K562 (cell line): ENCODE measurements around the gene ARHGAP25. TPM values are rescaled to one million over a fixed set of nuclear protein-coding genes. Genes with fewer than 3 reads are reported as not detected.

Experiments used
- ATAC-seq: fragments of 200-7000 bp; cut with Tn5 transposase; 3 replicates; pipeline ENCODE4 v1.9.1; 2020; ENCODE audit warnings: moderate library complexity
- BruUV-seq: library from RNA; stranded (reverse); fragments of 400-500 nt; replicated peaks from 2 replicates; lab custom pipeline; 2021; lab: Mats Ljungman, UMichigan
- CTCF ChIA-PET: fragments of 300-600 bp; formaldehyde crosslinking; extraction: SDS; loops from one replicate; lab custom pipeline; 2021; ENCODE audit warnings: low intra/inter-chr PET ratio; lab: Yijun Ruan, JAX
- POLR2A ChIA-PET: fragments of 300-600, 350-650 bp; sonication (Branson Sonifier 250); formaldehyde crosslinking; extraction: SDS; loops from one replicate; lab custom pipeline; 2021; ENCODE audit warnings: antibody characterized with exemption, inconsistent platforms; lab: Yijun Ruan, JAX
- DNase-seq, 4 experiments: peaks; one replicate each; pipeline versions ENCODE4 v3.0.0 to v3.0.0-alpha.2; 2011 to 2018; ENCODE audit warnings: low spot score in 3 of 4, mixed read lengths in 3 of 4; ENCODE audit errors: extremely low read depth in 1 of 4
- FAIRE-seq: peaks from 2 replicates; lab custom pipeline; 2011; peaks lifted over from hg19 to GRCh38; lab: Jason Lieb, UNC
- H2AFZ ChIP-seq: 2 replicates; pipeline ENCODE4 v1.6.0; 2011; ENCODE audit warnings: low read depth, low read length, control low read depth, inconsistent platforms
- H3K27ac ChIP-seq: fragments of 200-600 bp; 3 replicates; pipeline ENCODE4 v1.8.0; 2011; ENCODE audit warnings: low read depth, mild to moderate bottlenecking, control low read depth, inconsistent platforms, low read length, moderate library complexity, mixed read lengths; ENCODE audit errors: extremely low read depth
- H3K27me3 ChIP-seq, 2 experiments: fragments of 300-600 bp in 1 of 2; 2 replicates in 1 of 2; 3 replicates in 1 of 2; pipeline versions ENCODE4 v1.6.0 to v1.8.0; 2011; ENCODE audit warnings: inconsistent platforms in 2 of 2, low read length in 2 of 2, mild to moderate bottlenecking in 1 of 2, mixed read lengths in 1 of 2, moderate library complexity in 1 of 2; ENCODE audit not compliant: control insufficient read depth in 2 of 2, insufficient read depth in 2 of 2
- H3K36me3 ChIP-seq: fragments of 300-600 bp; 3 replicates; pipeline ENCODE4 v1.8.0; 2011; ENCODE audit warnings: mild to moderate bottlenecking, low read length, inconsistent platforms; ENCODE audit not compliant: control insufficient read depth, insufficient read depth
- H3K4me1 ChIP-seq, 2 experiments: fragments of 200-600 bp in 1 of 2; replicated peaks in 1 of 2; 2 replicates in 1 of 2; 3 replicates in 1 of 2; pipeline versions ENCODE4 v1.5.1 to v1.8.0; 2011; ENCODE audit warnings: inconsistent platforms in 2 of 2, low read length in 2 of 2, mild to moderate bottlenecking in 1 of 2, mixed read lengths in 1 of 2, moderate library complexity in 1 of 2; ENCODE audit not compliant: control insufficient read depth in 2 of 2, insufficient read depth in 2 of 2
- H3K4me2 ChIP-seq: 2 replicates; pipeline ENCODE4 v1.6.1; 2011; ENCODE audit warnings: low read length, control low read depth, inconsistent platforms, mixed read lengths; ENCODE audit not compliant: insufficient read depth
- H3K4me3 ChIP-seq: fragments of 200-600 bp; sonication (generic), shearing (Covaris generic); 2 replicates; pipeline ENCODE4 v1.5.1; 2016; ENCODE audit warnings: control low read depth, inconsistent platforms
- H3K79me2 ChIP-seq: fragments of 200-600 bp; 3 replicates; pipeline ENCODE4 v1.8.0; 2011; ENCODE audit warnings: low read length, inconsistent platforms; ENCODE audit not compliant: control insufficient read depth, insufficient read depth
- H3K9ac ChIP-seq, 2 experiments: 2 replicates each; pipeline versions ENCODE4 v1.6.0 to v1.6.1; 2011; ENCODE audit warnings: low read depth in 2 of 2, low read length in 2 of 2, control low read depth in 1 of 2, inconsistent platforms in 1 of 2, mild to moderate bottlenecking in 1 of 2, mixed read lengths in 1 of 2; ENCODE audit not compliant: insufficient read depth in 1 of 2
- H3K9me1 ChIP-seq: one replicate; pipeline ENCODE4 v1.6.0; 2011; ENCODE audit warnings: inconsistent platforms, mild to moderate bottlenecking, low read length, moderate library complexity; ENCODE audit not compliant: control insufficient read depth, insufficient read depth
- H3K9me3 ChIP-seq: replicated peaks from 2 replicates; pipeline ENCODE4 v1.5.1; 2011; ENCODE audit warnings: low read depth, low read length, inconsistent platforms; ENCODE audit not compliant: control insufficient read depth, insufficient read depth
- H4K20me1 ChIP-seq: replicated peaks from 2 replicates; pipeline ENCODE4 v1.6.1; 2011; ENCODE audit warnings: low read length, inconsistent platforms, mixed read lengths; ENCODE audit not compliant: control insufficient read depth, insufficient read depth
- CTBP1 ChIP-seq: fragments of 450-650 bp; IDR thresholded peaks from 2 replicates; pipeline ENCODE4 v1.6.1; 2016; ENCODE audit warnings: borderline replicate concordance
- CTCFL ChIP-seq: IDR thresholded peaks from 2 replicates; pipeline ENCODE4 v1.6.1; 2011; ENCODE audit warnings: borderline replicate concordance, low read depth, mild to moderate bottlenecking, moderate library complexity, low read length; ENCODE audit not compliant: insufficient read depth, poor library complexity, severe bottlenecking
- EZH2 ChIP-seq: IDR thresholded peaks from 2 replicates; pipeline ENCODE4 v1.6.1; 2012; ENCODE audit warnings: low read depth, mild to moderate bottlenecking, inconsistent platforms, low read length, borderline replicate concordance
- FOS ChIP-seq: IDR thresholded peaks from 3 replicates; pipeline ENCODE4 v1.6.1; 2011; ENCODE audit not compliant: insufficient read length; ENCODE audit errors: extremely low read depth
- HNRNPLL ChIP-seq: fragments of 200-400 bp; formaldehyde crosslinking; IDR thresholded peaks from 2 replicates; pipeline ENCODE4 v1.6.1; 2017; ENCODE audit warnings: low read length, low read depth, mild to moderate bottlenecking; ENCODE audit not compliant: poor library complexity, severe bottlenecking
- KAT7 ChIP-seq: sonication (generic); formaldehyde crosslinking; IDR thresholded peaks from 2 replicates; pipeline ENCODE4 v1.8.0; 2022; ENCODE audit warnings: missing genetic modification reagents, mild to moderate bottlenecking, borderline replicate concordance
- NCOA2 ChIP-seq, 2 experiments: fragments of 450-650 bp; IDR thresholded peaks; 2 replicates each; pipeline ENCODE4 v1.6.1; 2018; ENCODE audit warnings: mild to moderate bottlenecking in 2 of 2, moderate library complexity in 1 of 2; ENCODE audit not compliant: partially characterized antibody in 2 of 2
- NFIC ChIP-seq: fragments of 450-650 bp; IDR thresholded peaks from 2 replicates; pipeline ENCODE4 v1.6.1; 2017; ENCODE audit warnings: mild to moderate bottlenecking, inconsistent platforms
- NR1H2 ChIP-seq: sonication (generic); formaldehyde crosslinking; IDR thresholded peaks from 2 replicates; pipeline ENCODE4 v1.4.0; 2020; ENCODE audit warnings: mild to moderate bottlenecking, missing genetic modification reagents
- NR2C2 ChIP-seq, 2 experiments: fragments of 200-800 bp in 1 of 2; sonication (Bioruptor generic) in 1 of 2; sonication (generic) in 1 of 2; formaldehyde crosslinking in 1 of 2; IDR thresholded peaks; 2 replicates each; pipeline versions ENCODE4 v1.6.1 to v1.8.0; 2016 to 2022; ENCODE audit warnings: mild to moderate bottlenecking in 1 of 2, missing compliant biosample characterization in 1 of 2, missing genetic modification characterization in 1 of 2, missing genetic modification reagents in 1 of 2
- RAD21 ChIP-seq, 2 experiments: fragments of 250-450 bp in 1 of 2; fragments of 450-650 bp in 1 of 2; sonication (Bioruptor Pico) in 1 of 2; formaldehyde crosslinking in 1 of 2; IDR thresholded peaks in 1 of 2; conservative IDR thresholded peaks in 1 of 2; 2 replicates each; pipeline versions ENCODE4 v1.4.0 to v1.8.0; 2020 to 2022; ENCODE audit warnings: mild to moderate bottlenecking in 2 of 2, moderate library complexity in 1 of 2
- RBM34 ChIP-seq: fragments of 200-400 bp; formaldehyde crosslinking; IDR thresholded peaks from 2 replicates; pipeline ENCODE4 v1.6.1; 2018; ENCODE audit warnings: low read length, borderline replicate concordance; ENCODE audit not compliant: insufficient read depth
- SMARCA4 ChIP-seq: fragments of 450-650 bp; IDR thresholded peaks from 2 replicates; pipeline ENCODE4 v1.6.1; 2016
- SOX6 ChIP-seq: fragments of 450-650 bp; IDR thresholded peaks from 2 replicates; pipeline ENCODE4 v1.6.1; 2014; ENCODE audit warnings: mild to moderate bottlenecking
- TBL1XR1 ChIP-seq, 2 experiments: IDR thresholded peaks; 2 replicates each; pipeline ENCODE4 v1.6.1; 2012; ENCODE audit warnings: improper control_type of control experiment in 2 of 2, low read length in 2 of 2, mild to moderate bottlenecking in 1 of 2
- ZKSCAN8 ChIP-seq: fragments of 200-800 bp; sonication (Bioruptor generic); IDR thresholded peaks from 2 replicates; pipeline ENCODE4 v1.6.1; 2016; ENCODE audit warnings: missing genetic modification characterization, missing compliant biosample characterization
- ZNF589 ChIP-seq: fragments of 200-800 bp; sonication (Bioruptor generic); IDR thresholded peaks from 2 replicates; pipeline ENCODE4 v1.6.1; 2016; ENCODE audit warnings: low read depth, missing genetic modification characterization, missing compliant biosample characterization
- WGBS: fragments of 100-300 bp; shearing (Covaris generic); methylation state at CpG from one replicate; pipeline ENCODE4 v1.1.6; 2016; ENCODE audit warnings: low coverage, mixed read lengths; ENCODE audit not compliant: insufficient coverage; ENCODE audit errors: missing lambda C conversion rate; 5-methylcytosine and 5-hydroxymethylcytosine counted together
- in situ Hi-C: fragments of 300-500 bp; cut with MboI; formaldehyde crosslinking; loops from 4 replicates; pipeline ENCODE4 v1.15.0; 2018; ENCODE audit warnings: inconsistent platforms, mixed read lengths
- intact Hi-C: fragments of 100-400 bp; cut with micrococcal nuclease; formaldehyde crosslinking; loops from 2 replicates; pipeline ENCODE4 v1.14.2; 2022
- polyA plus RNA-seq, 8 experiments: library from polyadenylated mRNA; depleted of rRNA in 4 of 8; stranded (reverse) in 5 of 8; unstranded in 3 of 8; fragments of >200 nt; fragmentation: Nextera tagmentation in 2 of 8; fragmentation: Illumina TruSeq in 1 of 8; extraction: Ambion mirVana in 2 of 8; extraction: Trizol in 1 of 8; gene quantifications; 2 replicates each; pipeline versions ENCODE4 v1.2.1 to v1.2.3, GENCODE V29; 2011 to 2014; ENCODE audit warnings: inconsistent platforms in 1 of 8, missing spikeins in 1 of 8
- total RNA-seq, 7 experiments: library from RNA; depleted of rRNA in 6 of 7; stranded (reverse); fragments of >200 nt in 6 of 7; fragmentation: Illumina TruSeq in 2 of 7; extraction: Trizol in 2 of 7; gene quantifications; 2 replicates each; pipeline versions ENCODE4 v1.2.1 to v1.2.3, GENCODE V29; 2011 to 2021; ENCODE audit warnings: low replicate concordance in 1 of 7
- TF ChIP-seq, protein P1 (sequence below): fragments of 450-650 bp; IDR thresholded peaks from 2 replicates; pipeline ENCODE4 v1.7.1; 2018; ENCODE audit warnings: mild to moderate bottlenecking, low read depth; ENCODE audit not compliant: partially characterized antibody

The ARHGAP25 gene
- total and polyA plus RNA-seq, 9 of the 15 experiments (the other 6 are each of a cell fraction or from before 2014, with no cell fraction given): 4.9 to 14.8 (median 10.7) TPM

DNA sequence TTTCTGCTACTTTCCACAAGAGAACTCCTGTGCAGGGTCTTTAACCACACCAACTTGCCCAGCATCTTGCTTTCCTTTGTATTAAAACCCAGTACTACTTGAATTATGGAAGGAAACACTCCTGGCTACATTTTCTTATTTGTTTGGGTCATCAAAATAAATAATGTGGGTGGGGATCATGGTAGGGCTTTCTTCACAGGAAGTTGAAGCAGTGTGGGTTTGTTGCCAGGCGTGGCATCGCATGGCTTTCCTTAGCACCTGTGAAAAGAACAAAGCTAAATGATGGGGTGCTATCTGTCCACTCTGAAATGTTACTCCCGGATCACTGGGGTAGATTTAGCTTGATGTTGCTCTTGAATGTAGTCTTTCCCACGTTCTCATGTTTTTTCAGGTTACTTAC is 18.7 kb downstream of the ARHGAP25 start:
- POLR2A ChIA-PET: interaction anchor here (0.6 kb wide), 1 partner anchor 131 kb away, joined by 3 read pairs; no protein-coding TSS in a partner anchor
- intact Hi-C loops: no loop called here
- DNase-seq (no peak), ATAC-seq (no peak), FAIRE-seq (no peak)
- no peaks in the 10 kb centered on the region for H3K36me3 ChIP-seq
- H3K4me2 ChIP-seq: no peak overlapping the region
- in situ Hi-C loops: no loop called here
- H3K79me2 ChIP-seq: no peaks in the 10 kb centered on the region
- no TSS peak for BruUV-seq
- H3K9ac ChIP-seq: no peak overlapping the region
- H3K27me3 ChIP-seq: no peaks in the 10 kb centered on the region
- WGBS: 48% methylated on average over 4 of the region's 4 CpGs
- H3K9me3 ChIP-seq: 0 out of 2 replicates have a peak, but pooled peaks cover 2% of the 10 kb centered on the region
- TF ChIP-seq HNRNPLL (no peak), NR1H2 (CRISPR knock-in tag) (no peak), ZNF589 (CRISPR knock-in tag) (no peak), NFIC (no peak), SMARCA4 (no peak), NR2C2 (CRISPR knock-in tag; IDR thresholded peaks at IDR 0.05) (no peak), NR2C2 (tag; IDR thresholded peaks at IDR 0.05) (no peak), CTBP1 (no peak), EZH2 (no peak), ZKSCAN8 (CRISPR knock-in tag) (no peak), RAD21 (CRISPR knock-in tag; conservative IDR thresholded peaks at IDR 0.05 in 1 of 2, IDR thresholded peaks at IDR 0.05 in 1 of 2) (no peak), KAT7 (CRISPR knock-in tag) (no peak), SOX6 (no peak), NCOA2 (IDR thresholded peaks at IDR 0.05; ENCODE audit: partially characterized antibody in 2 of 2) (no peak), TBL1XR1 (IDR thresholded peaks at IDR 0.05; ENCODE audit: low read length in 2 of 2) (no peak), RBM34 (no peak), CTCFL (no peak), FOS (no peak)
- TF ChIP-seq, protein P1, sequence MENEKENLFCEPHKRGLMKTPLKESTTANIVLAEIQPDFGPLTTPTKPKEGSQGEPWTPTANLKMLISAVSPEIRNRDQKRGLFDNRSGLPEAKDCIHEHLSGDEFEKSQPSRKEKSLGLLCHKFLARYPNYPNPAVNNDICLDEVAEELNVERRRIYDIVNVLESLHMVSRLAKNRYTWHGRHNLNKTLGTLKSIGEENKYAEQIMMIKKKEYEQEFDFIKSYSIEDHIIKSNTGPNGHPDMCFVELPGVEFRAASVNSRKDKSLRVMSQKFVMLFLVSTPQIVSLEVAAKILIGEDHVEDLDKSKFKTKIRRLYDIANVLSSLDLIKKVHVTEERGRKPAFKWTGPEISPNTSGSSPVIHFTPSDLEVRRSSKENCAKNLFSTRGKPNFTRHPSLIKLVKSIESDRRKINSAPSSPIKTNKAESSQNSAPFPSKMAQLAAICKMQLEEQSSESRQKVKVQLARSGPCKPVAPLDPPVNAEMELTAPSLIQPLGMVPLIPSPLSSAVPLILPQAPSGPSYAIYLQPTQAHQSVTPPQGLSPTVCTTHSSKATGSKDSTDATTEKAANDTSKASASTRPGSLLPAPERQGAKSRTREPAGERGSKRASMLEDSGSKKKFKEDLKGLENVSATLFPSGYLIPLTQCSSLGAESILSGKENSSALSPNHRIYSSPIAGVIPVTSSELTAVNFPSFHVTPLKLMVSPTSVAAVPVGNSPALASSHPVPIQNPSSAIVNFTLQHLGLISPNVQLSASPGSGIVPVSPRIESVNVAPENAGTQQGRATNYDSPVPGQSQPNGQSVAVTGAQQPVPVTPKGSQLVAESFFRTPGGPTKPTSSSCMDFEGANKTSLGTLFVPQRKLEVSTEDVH: no peak
- TF ChIP-seq, all 486 proteins: peak for 0
- no peak overlapping the region for H3K4me3 ChIP-seq
- CTCF ChIA-PET: interaction anchor here (1.0 to 2.8 kb wide), 2 partner anchors 148 to 172 kb away, joined by 3 to 24 read pairs; no protein-coding TSS in a partner anchor
- H4K20me1 ChIP-seq: no peaks in the 10 kb centered on the region
- H3K9me1 ChIP-seq: no peaks in the 10 kb centered on the region
- no peaks in the 10 kb centered on the region; a peak in 1 of 5 replicates for H3K4me1 ChIP-seq
- no peak overlapping the region for H2AFZ ChIP-seq
- H3K27ac ChIP-seq: no peak overlapping the region
